Frontal cortex (tissue), 4 donors: ENCODE results near the gene RAMP1. TPM values are rescaled to one million over a fixed set of nuclear protein-coding genes. Genes with fewer than 3 reads are reported as not detected.

ENCODE experiments used
- DNase-seq, 2 donors: peaks; one replicate each; pipeline ENCODE4 v3.0.0; 2012; ENCODE audit warnings: low spot score in 2 of 2
- FAIRE-seq: peaks from 2 replicates; lab custom pipeline; 2012; peaks lifted over from hg19 to GRCh38; lab: Jason Lieb, UNC
- total RNA-seq: library from RNA; depleted of rRNA; stranded (reverse); fragments of >200 nt; gene quantifications from one replicate; pipeline ENCODE4 v1.2.3, GENCODE V29; 2014
- donor health status: control.
- donor health status: control.
- donor health status: control.

Gene RAMP1
- total RNA-seq, 1 donor from 2014 or later: 6.9 TPM

DNA sequence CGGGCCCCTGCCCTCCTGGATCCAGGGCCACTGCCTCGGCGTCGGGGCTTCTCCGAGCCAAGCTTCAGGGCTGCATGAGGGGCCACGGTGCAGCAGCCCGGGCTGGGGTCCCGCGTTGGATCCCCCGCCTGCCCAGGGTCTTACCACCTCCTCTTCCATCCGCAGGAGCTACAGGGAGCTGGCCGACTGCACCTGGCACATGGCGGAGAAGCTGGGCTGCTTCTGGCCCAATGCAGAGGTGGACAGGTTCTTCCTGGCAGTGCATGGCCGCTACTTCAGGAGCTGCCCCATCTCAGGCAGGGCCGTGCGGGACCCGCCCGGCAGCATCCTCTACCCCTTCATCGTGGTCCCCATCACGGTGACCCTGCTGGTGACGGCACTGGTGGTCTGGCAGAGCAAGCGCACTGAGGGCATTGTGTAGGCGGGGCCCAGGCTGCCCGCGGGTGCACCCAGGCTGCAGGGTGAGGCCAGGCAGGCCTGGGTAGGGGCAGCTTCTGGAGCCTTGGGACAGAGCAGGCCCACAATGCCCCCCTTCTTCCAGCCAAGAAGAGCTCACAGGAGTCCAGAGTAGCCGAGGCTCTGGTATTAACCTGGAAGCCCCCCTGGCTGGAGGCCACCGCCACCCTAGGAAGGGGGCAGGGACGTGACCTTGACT is 52.1 kb downstream of the RAMP1 start:
- FAIRE-seq: no peak
- DNase-seq: no peak

DNA sequence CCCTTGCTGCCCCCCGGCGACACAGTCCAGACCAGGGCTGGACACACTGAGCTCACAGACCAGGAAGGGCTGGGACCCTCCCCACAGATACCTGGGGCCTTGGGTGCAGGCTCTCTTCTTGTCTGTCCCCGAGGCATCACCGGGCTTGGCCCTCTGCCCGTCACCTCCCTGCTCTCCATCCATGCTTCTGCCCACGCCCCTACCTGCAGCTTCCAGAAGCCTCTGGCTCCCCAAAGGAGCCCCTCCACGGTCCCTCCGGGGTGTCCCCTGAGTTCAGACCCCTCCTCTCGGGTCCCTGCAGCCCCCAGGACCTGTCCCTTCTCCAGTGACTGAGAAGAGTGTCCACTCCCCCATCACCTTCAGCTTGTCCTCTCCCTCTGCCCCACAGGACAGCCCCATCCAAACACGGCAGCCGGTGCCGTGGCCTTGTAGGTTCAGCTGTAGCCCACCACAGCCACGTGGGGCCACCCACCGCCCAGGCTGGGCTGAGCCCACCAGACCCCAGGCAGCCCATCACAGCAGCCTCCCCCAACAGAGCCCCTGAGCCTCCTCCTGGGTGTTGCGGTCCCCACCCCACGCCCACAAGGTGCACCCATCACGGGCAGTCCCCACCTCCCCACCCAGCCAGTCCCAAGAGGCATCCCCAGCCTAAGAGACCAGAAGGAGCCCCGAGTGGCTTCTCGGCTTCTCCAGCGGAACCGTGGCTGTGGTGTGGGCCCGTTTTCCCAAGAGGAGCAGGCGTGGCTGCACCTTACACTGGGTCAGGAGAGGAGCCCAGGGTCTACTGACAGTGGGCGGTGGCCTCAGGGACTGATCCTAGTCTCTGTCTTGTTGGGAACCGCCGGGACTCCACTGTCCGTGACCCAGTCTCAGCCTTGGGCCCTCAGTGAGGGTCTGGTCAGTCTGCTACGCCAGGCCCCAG is 53.1 kb downstream of the RAMP1 start:
- FAIRE-seq: no peak

GRCh38 chr2:237913193-237913917 is 53.9 kb downstream of the RAMP1 start:
- no peak for DNase-seq
- FAIRE-seq: no peak

More for the DNA sequence above, 53.1 kb downstream of the RAMP1 start:
- no peak for DNase-seq

GRCh38 chr2:237915576-237915975 is 56.2 kb downstream of the RAMP1 start:
- no peak for FAIRE-seq

GRCh38 chr2:237916296-237916695 is 56.9 kb downstream of the RAMP1 start:
- FAIRE-seq: no peak
- DNase-seq: no peak

More at GRCh38 chr2:237915576-237915975, 56.2 kb downstream of the RAMP1 start:
- DNase-seq: no peak

GRCh38 chr2:237917696-237918374 is 58.4 kb downstream of the RAMP1 start:
- DNase-seq (no peak), FAIRE-seq (no peak)

DNA sequence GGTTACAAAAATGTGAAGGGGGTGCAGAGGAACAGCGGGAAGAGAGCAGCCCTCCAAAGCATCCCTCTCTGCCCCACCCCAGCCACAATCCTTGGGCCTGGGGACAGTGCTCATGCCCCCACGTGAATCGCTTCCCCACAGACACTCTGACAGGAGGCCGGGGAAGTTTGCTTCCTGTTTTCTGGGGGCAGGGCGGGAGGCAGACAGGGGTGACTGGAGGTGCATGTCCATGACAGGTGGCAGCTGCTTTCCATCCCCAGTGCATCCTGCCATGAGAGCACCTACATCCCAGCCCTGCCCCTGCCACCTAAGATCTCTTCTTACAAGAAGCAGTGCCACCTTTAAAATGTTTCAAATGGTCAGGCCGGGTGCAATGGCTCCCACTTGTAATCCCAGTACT is 60.2 kb downstream of the RAMP1 start:
- no peak for DNase-seq
- no peak for FAIRE-seq

- FAIRE-seq (no peak), DNase-seq (no peak)
Observed at GRCh38 chr2:237920673-237921072, 61.2 kb downstream of the RAMP1 start.

DNA sequence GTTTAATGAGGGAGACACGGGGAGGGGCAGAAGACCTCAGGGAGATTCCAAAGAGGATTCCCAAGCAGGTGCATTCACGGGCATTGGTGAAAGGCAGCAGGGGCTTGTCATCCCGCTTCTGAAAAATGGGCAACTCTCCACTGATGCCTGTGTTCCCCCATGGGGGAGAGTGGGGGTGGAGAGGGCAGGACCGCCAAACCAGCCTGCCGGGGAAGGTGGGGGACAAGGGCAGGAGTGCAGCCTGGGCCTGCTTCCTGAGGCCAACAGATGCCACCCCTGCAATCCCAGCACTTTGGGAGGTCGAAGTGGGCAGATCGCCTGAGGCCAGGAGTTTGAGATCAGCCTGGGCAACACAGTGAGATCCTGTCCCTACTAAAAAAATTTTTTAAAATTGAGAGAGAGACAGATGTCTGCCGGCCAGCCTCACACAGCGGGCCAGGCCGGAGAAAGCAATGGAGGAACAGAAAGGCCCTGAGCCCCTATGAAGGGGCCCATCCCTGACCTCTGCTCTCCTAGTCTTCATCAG is 62.6 kb downstream of the RAMP1 start:
- FAIRE-seq: no peak
- DNase-seq: no peak

DNA sequence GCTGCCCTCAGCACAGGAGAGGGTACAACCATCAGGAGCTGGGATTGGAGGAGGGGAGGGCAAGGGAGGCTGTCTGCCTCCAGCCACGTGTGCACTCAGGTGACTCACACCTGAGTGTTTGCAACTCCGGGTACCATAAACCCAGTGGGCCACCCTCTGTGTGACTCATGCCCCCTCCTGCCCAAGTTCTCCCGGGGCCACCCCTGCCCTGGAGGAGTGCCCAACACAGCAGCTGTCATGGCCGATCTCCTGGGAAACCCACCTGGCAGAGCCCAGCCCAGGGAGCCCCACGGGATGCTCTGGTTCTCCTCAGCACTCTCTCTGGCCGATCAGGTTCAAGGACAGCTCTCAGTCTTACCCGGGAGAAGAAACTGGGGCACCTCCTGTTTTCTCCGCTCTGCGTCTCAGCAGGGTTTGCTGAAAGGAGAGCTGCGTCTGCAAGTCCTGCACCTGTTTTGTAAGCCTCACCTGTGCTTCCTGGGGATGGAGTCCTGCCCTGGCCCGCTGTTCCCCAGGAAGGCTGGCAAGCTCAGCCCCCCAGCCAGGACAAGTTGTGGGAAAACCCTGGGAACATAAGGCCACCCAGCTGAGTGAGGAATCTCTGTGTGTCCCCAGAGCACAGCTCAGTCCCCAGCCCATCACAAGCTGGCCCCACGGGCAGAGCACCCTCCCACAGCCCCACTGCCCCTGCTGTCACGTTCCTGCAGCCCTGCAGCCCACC is 63.4 kb downstream of the RAMP1 start:
- DNase-seq: no peak
- FAIRE-seq: no peak

GRCh38 chr2:237923481-237924163 is 64.2 kb downstream of the RAMP1 start:
- DNase-seq (peak in 1 of 2 donors; percentile 80), FAIRE-seq (no peak)

DNA sequence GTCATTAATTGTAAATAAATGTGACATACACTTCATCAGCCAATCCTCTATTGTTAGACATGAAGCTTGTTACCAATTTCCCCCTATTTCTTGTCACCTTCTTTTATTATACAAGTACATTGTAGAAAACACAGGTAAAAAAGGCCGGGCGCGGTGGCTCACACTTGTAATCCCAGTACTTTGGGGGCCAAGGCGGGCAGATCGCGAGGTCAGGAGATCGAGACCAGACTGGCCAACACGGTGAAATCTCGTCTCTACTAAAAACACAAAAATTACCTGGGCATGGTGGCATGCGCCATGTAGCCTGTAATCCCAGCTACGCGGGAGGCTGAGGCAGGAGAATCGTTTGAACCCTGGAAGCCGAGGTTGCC is 64.7 kb downstream of the RAMP1 start:
- DNase-seq: no peak
- no peak for FAIRE-seq

DNA sequence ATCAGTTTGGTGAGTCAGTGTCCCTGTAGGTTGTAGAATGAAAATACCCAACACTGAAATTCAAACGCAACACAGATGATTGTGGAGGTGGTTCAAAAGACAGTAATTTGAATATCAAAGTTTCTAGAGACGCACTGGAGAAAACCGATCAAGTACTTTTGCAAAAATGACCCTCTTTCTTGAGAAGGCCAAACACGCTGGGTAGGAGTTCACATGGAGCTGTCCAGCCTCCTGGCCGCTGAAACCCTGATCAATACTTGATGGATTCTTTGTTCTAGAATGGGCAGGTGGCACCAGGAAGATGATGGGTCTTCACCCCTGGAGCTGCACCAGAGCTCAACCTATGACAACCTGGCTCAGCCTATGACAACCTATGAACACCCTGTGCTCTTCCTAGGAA is 67.7 kb downstream of the RAMP1 start:
- DNase-seq (no peak), FAIRE-seq (no peak)

- DNase-seq (no peak), FAIRE-seq (no peak)
Observed at GRCh38 chr2:237927986-237928385, 68.6 kb downstream of the RAMP1 start.

- FAIRE-seq (no peak), DNase-seq (no peak)
Observed at GRCh38 chr2:237929979-237930378, 70.6 kb downstream of the RAMP1 start.

DNA sequence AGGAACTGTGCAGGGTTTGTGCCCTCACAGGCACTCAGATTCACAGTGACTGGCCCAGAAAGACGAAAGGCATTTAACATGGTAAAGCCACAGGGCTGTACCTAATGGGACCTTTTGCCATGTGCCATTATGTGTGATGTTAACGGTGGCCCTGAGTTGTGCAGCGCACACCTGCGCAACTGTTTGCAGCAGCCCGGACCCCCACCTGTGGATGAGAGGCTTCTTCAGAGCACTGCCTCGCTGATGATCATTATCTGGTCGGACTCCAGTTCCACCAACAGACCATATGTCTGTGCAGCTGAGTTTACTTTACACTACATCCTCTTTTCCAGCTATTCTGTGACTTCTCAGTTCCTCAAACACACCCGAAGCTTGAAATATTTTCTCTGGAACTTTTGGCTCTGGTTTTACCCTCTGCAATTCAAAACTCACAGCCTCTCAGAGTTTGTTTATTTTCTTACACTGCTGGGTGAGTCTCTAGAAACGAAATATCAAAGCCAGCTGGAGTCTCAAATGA is 71.8 kb downstream of the RAMP1 start:
- no peak for FAIRE-seq
- no peak for DNase-seq

- DNase-seq (no peak), FAIRE-seq (no peak)
Observed at GRCh38 chr2:237932731-237933131, 73.3 kb downstream of the RAMP1 start.

DNA sequence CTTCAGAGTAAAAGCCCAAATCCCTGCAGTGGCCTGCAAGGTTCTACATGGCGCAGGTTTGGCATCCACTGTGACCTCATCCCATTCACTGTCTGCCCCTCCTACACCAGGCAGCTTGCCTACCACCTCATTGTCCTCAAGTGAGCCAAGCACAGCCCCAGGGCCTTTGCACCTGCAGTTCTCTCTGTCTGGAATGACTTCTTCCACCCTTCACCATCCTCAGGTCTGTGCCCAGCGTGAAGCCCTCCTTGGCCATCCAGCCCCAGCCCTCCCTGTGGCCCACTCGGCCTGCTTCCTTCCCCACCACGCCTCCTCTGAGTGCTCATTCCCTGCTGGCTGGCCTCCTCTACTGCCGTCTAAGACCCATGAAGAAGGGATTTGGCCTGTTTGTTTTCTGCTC is 74.8 kb downstream of the RAMP1 start:
- FAIRE-seq (no peak), DNase-seq (no peak)
